ENCODE data around the gene TMCC2. TPM values are rescaled to one million over a fixed set of nuclear protein-coding genes. Genes with fewer than 3 reads are reported as not detected.

Gene TMCC2
- total RNA-seq, 4 donors from 2014 or later: 2.4 to 6.1 (median 5.3) TPM

DNA sequence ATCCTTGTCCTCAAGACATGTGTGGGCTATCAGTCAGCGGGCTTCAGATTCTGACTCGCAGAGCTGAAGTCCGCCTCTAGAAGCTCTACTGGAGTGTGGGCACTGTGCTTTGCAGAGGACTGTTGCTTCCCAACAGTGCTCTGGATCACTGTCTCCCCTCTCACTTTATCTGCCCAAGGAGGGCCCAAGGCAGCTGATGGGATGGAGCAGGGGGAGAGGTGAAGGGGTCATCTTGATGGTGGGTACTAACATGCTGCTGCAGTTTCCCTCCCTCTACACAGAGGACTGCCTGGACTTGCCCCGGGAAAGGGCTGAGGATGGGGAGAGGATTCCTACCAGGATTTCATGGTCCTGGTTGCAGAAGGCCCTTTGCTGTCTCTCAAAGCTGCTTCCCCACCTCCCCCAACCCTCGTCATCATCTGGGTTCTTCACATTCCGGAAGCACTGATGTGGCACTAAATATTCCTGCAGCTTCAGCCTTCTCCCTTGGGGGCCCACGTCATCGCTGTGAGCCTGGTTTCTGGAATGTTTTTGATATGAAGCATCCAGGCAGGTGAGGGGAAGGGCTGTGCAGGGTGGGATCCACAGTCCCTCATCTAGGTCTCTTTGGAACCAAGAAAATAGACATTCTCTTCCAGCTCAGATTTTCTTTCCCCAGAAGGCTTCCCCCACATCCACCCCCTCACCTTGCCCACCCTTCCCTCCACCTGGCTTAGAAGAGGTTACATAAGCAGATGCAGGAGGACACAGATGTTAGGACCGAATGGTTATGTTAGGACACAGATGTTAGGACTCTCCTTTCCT is 70.6 kb downstream of the TMCC2 start:
- TF ChIP-seq POLR2A (IDR thresholded peaks at IDR 0.05): no peak
- TF ChIP-seq CTCF (IDR thresholded peaks at IDR 0.05): no peak
- Histone ChIP-seq H3K4me1 (peaks cover 0 to 6% of the 10 kb centered on the region in 2 donors), H3K4me3 (no peak overlapping the region), H3K36me3 (no peaks in the 10 kb centered on the region), H3K9me3 (no peaks in the 10 kb centered on the region), H3K27me3 (no peaks in the 10 kb centered on the region), H3K27ac (no peak overlapping the region)
- DNase-seq: no peak
- intact Hi-C loops (cut with DNase I; ENCODE audit: low total_unique reads): no loop called here

GRCh38 chr1:205300149-205300548 is 72.4 kb downstream of the TMCC2 start:
- TF ChIP-seq POLR2A (IDR thresholded peaks at IDR 0.05) (no peak), CTCF (IDR thresholded peaks at IDR 0.05) (no peak)
- H3K9me3 ChIP-seq: no peaks in the 10 kb centered on the region
- intact Hi-C loops (cut with DNase I; ENCODE audit: low total_unique reads): no loop called here
- no peak overlapping the region for H3K27ac ChIP-seq
- DNase-seq: no peak
- no peaks in the 10 kb centered on the region for H3K36me3 ChIP-seq
- no peak overlapping the region for H3K4me3 ChIP-seq
- no peaks in the 10 kb centered on the region for H3K27me3 ChIP-seq
- no peaks in the 10 kb centered on the region for H3K4me1 ChIP-seq

GRCh38 chr1:205301205-205301821 is 73.6 kb downstream of the TMCC2 start:
- peak overlapping the region; percentile 3 to 22 for H3K27ac ChIP-seq
- H3K9me3 ChIP-seq: no peaks in the 10 kb centered on the region
- intact Hi-C loops (cut with DNase I; ENCODE audit: low total_unique reads): no loop called here
- TF ChIP-seq CTCF (IDR thresholded peaks at IDR 0.05): no peak
- TF ChIP-seq POLR2A (IDR thresholded peaks at IDR 0.05): no peak
- DNase-seq: peak in 1 of 2 donors; percentile 71
- no peaks in the 10 kb centered on the region for H3K36me3 ChIP-seq
- H3K4me1 ChIP-seq: no peaks in the 10 kb centered on the region
- H3K4me3 ChIP-seq: no peak overlapping the region
- H3K27me3 ChIP-seq: no peaks in the 10 kb centered on the region

DNA sequence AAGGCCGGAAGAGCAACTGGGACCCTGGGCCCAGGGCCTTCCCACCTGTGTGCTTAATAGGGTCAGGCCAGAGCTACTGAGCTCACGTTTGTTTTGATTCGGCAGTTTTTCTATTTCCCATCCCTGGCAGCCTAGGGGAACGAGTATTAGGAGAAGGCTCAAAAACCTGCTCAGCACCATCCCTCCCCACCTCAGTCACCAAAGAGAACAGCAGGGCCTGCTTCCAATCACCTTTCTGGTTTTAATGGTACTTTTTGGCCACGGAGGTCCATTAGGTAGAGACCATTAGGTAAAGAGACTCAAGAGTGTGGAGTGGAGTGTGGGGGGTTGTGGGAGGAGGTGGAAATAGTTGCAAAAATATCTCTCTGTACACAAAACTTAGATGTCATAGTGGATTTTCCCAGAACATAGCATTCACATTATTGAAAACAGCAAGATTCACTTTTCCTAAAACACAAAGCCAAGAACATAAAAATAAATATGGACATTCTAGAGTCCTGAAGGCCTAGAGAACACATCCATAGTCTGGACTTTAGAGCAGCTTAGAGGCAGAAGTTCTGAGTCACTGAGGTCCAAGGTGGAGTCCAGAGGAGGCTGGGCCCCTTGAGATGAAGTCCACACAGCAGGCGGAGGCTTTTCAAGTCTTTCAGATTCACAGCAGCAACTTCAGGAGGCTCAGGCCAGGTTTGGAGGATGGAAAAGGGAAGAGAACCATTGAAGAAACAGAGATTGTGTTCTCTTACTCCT is 74.3 kb downstream of the TMCC2 start:
- H3K4me1 ChIP-seq: no peaks in the 10 kb centered on the region
- H3K36me3 ChIP-seq: no peaks in the 10 kb centered on the region
- intact Hi-C loops (cut with DNase I; ENCODE audit: low total_unique reads): no loop called here
- H3K27ac ChIP-seq: peak overlapping the region; percentile 3 to 22
- no peak for TF ChIP-seq CTCF (IDR thresholded peaks at IDR 0.05)
- TF ChIP-seq POLR2A (IDR thresholded peaks at IDR 0.05): no peak
- H3K4me3 ChIP-seq: no peak overlapping the region
- no peak for DNase-seq
- H3K27me3 ChIP-seq: no peaks in the 10 kb centered on the region
- no peaks in the 10 kb centered on the region for H3K9me3 ChIP-seq

All from uterus (tissue), 4 donors.